ENCODE measurements around the gene MAPKAP1.
A peak's percentile ranks its signal among the peaks of the same experiment; 100 is the strongest.

MAPKAP1 gene

DNA sequence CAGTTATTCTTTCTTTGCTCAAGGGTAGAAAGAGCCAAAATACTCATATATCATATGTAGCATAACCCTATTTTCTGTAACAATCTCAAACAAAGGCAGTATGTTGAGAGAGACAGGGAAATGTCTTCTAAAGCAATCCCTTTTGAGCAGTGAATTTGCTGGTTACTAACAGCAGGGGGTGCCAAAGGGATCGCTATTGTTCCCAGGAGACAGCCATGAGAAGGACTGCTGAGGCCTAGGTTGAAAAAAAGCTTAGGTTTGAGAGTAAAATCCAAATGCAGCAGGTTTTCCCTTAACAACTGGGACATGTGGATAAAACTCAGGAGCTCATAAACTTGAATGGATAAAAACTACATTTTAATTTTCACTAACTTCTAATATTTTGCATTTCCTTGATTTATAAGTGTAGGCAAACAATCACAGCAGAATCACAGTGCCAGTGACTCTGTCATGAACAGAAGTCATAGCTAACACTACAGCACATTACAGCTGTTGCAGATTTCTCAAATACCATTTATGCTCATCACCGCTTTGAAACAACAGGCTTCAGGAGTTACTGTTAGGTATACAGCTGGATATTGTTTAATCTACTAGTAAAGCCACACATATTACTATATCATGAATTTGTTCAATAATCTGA, 148.4 kb downstream of the MAPKAP1 start:
- in situ Hi-C loops (cut with HindIII; ENCODE audit: low pct_ligation_motif_present, low pct_unique_long_range_greater_than_20kb, low sequenced_read_pairs): no loop called here
- peak; percentile 71 for DNase-seq

DNA sequence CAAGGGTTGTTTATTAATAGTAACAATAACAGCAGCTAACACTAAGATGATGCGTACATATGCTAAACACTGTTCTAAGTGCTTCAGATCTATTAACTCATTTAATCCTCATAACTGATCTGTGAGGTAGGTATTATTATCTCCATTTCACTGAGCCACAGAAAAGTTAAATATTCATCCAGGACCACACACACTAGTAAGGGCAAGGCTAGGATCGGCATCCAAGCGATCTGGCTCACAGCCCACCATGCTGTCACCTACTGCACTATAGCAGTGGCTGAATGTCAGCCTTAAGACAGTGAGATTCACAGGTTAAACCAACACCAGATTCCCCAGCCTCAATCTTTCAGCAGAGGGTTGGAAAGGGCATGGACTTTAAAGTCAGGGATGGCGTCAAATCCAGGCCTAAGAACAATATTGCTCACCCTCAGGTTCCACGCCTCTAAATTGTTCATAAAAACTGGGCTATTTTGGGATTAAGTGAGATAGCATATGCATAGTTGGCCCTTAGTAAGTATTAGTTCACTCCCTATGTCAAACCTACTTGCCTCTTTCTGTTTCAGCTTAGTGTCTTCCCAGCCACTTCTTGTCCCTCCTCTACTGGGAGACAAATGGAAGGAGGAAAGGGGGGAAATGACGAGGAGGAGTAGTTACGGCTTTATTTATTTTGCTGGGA, 150.8 kb downstream of the MAPKAP1 start:
- DNase-seq: no peak
- in situ Hi-C loops (cut with HindIII; ENCODE audit: low pct_ligation_motif_present, low pct_unique_long_range_greater_than_20kb, low sequenced_read_pairs): no loop called here

GRCh38 chr9:125554726-125555125, 152.3 kb downstream of the MAPKAP1 start:
- in situ Hi-C loops (cut with HindIII; ENCODE audit: low pct_ligation_motif_present, low pct_unique_long_range_greater_than_20kb, low sequenced_read_pairs): no loop called here

GRCh38 chr9:125551781-125552180, 155.2 kb downstream of the MAPKAP1 start:
- in situ Hi-C loops (cut with HindIII; ENCODE audit: low pct_ligation_motif_present, low pct_unique_long_range_greater_than_20kb, low sequenced_read_pairs): no loop called here
- no peak for DNase-seq

More at GRCh38 chr9:125554726-125555125, 152.3 kb downstream of the MAPKAP1 start:
- no peak for DNase-seq

DNA sequence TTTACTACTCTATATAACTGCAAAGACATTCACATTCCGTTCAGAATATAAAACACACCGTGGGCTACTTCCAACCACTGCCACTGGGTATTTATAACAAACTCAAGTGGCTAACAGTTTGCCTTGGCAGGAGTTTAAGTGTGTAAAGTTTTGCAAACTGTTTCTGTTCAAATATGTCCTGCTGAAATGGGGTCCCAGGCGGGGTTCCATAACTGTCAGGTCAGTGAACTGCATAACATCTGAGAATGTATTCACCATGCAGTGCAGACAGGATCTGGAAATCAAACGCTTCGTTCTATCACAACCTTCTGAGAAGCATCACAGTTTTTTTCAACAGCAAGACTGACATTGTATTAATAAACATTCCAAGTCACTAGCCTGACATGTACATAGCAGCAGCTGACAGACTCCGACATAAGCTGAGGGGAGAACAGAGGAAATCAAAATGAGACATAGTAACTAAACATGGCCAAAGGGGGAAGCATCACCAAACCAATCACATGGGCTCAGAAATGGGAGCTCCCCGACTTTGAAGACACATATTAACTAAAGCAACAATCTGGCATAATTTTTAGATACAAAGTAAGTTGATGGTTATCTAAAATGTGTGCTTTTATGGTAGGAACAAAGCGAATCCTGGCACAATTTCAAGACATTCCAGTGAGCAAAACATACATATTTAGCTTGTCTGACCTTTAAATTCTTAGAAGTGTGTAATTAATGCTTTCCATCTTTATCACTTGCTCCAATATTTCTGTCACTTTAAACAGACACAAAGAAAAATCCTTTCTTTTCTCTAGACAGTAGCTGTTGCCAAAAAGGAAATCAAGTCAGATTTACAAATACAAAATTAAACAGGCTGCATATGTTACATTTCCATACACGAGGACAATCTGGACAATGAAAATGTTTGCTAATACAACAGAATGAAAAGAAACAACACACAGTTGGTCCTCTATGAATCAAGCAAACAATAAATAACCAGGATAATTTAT, 156.8 kb downstream of the MAPKAP1 start:
- no peak for DNase-seq
- in situ Hi-C loops (cut with HindIII; ENCODE audit: low pct_ligation_motif_present, low pct_unique_long_range_greater_than_20kb, low sequenced_read_pairs): no loop called here

- DNase-seq: no peak
- in situ Hi-C loops (cut with HindIII; ENCODE audit: low pct_ligation_motif_present, low pct_unique_long_range_greater_than_20kb, low sequenced_read_pairs): no loop called here
Observed at GRCh38 chr9:125549465-125549871, 157.5 kb downstream of the MAPKAP1 start.

- in situ Hi-C loops (cut with HindIII; ENCODE audit: low pct_ligation_motif_present, low pct_unique_long_range_greater_than_20kb, low sequenced_read_pairs): no loop called here
- DNase-seq: no peak
Observed at GRCh38 chr9:125549039-125549438, 158.0 kb downstream of the MAPKAP1 start.

GRCh38 chr9:125548141-125548540, 158.9 kb downstream of the MAPKAP1 start:
- in situ Hi-C loops (cut with HindIII; ENCODE audit: low pct_ligation_motif_present, low pct_unique_long_range_greater_than_20kb, low sequenced_read_pairs): no loop called here
- no peak for DNase-seq

- in situ Hi-C loops (cut with HindIII; ENCODE audit: low pct_ligation_motif_present, low pct_unique_long_range_greater_than_20kb, low sequenced_read_pairs): no loop called here
- DNase-seq: no peak
Observed at GRCh38 chr9:125547368-125547767, 159.6 kb downstream of the MAPKAP1 start.

- no peak for DNase-seq
- in situ Hi-C loops (cut with HindIII; ENCODE audit: low pct_ligation_motif_present, low pct_unique_long_range_greater_than_20kb, low sequenced_read_pairs): no loop called here
Observed at GRCh38 chr9:125545845-125546244, 161.2 kb downstream of the MAPKAP1 start.

GRCh38 chr9:125544988-125545651, 161.9 kb downstream of the MAPKAP1 start:
- in situ Hi-C loops (cut with HindIII; ENCODE audit: low pct_ligation_motif_present, low pct_unique_long_range_greater_than_20kb, low sequenced_read_pairs): no loop called here
- DNase-seq: no peak

DNA sequence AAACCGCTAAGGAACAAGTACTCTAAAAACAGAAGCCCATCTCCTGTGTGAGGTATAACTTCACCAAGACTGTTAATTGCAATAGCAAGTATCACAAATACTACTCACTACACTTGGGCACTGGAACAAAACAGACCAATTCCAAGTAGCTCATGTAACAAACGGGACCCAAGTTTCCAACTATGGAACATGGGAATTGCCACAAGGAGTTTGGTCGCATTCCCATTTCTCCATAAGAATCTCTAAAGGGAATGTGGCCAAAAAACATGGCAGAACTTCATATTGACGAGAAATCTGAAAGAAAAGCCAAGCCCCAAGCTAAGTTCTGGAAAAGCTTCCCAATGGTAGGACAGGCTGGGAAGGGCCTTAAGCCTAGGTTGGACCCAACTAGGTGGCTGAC, 162.5 kb downstream of the MAPKAP1 start:
- in situ Hi-C loops (cut with HindIII; ENCODE audit: low pct_ligation_motif_present, low pct_unique_long_range_greater_than_20kb, low sequenced_read_pairs): no loop called here
- DNase-seq: no peak

- no peak for DNase-seq
Observed at GRCh38 chr9:125541840-125542243, 165.2 kb downstream of the MAPKAP1 start.

DNA sequence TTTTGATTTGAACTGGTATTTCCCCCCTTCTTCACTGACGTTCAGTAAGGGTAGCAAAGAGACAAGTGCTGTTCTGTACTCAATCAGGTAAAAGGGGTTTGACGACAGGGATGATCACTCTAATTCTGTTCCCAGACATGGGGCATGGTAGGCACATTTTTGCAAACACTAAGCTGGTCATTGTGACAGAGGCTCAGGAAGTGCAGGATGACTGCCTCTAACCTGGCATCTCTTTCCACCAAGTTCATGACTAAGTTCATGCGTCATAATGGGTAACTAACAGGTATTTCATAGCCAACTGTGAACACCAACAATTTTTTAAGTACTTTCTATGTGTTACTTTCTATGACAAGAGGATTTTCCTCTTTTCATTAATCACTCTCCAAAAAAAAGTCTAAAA, 166.5 kb downstream of the MAPKAP1 start:
- DNase-seq: peak; percentile 66
- in situ Hi-C loops (cut with HindIII; ENCODE audit: low pct_ligation_motif_present, low pct_unique_long_range_greater_than_20kb, low sequenced_read_pairs): no loop called here

More at GRCh38 chr9:125541840-125542243, 165.2 kb downstream of the MAPKAP1 start:
- in situ Hi-C loops (cut with HindIII; ENCODE audit: low pct_ligation_motif_present, low pct_unique_long_range_greater_than_20kb, low sequenced_read_pairs): no loop called here

DNA sequence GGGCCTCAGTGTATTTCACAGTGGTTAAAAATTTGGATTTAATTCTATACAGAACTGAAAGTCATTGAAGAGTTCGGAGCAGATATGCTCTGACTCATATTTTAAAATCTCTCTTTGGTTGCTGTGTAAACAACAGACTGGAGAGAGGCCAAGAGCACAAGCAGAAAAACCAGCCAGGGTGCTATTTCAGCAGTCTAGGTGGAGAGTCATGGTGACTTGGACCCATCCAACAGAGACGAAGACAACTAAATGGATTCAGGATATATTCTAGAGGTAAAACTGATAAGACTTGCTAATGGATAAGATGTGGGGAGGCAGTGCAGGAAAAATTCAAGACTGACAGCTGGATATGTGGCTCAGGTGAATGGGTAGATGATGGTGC, 168.9 kb downstream of the MAPKAP1 start:
- in situ Hi-C loops (cut with HindIII; ENCODE audit: low pct_ligation_motif_present, low pct_unique_long_range_greater_than_20kb, low sequenced_read_pairs): no loop called here
- DNase-seq: peak; percentile 89

DNA sequence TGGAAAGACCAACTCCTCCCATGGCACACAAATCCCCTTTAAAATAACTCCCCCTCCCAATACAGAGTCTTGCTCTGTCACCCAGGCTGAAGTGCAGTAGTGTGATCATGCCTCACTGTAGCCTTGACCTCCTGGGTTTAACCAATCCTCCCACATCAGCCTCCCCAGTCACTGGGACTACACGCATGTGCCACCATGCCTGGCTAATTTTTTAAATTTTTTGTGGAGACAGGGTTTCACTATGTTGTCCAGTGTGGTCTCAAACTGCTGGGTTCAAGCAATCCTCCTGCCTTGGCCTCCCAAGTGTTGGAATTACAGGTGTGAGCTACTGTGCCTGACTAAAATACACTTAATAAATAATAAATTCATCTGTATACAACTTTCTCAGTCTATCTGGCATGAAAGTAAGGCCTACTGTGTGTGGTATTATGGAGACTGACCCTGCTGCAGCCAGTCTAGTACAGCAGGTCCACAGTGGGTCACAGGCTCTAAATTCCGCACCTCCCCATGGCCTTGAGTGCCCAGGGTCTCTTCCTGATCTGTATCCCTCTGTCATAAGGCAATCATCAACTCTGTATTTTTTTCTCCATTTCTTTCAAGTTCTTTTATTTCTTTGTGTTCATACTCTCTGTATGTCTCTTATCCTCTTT, 169.4 kb downstream of the MAPKAP1 start:
- DNase-seq: no peak
- in situ Hi-C loops (cut with HindIII; ENCODE audit: low pct_ligation_motif_present, low pct_unique_long_range_greater_than_20kb, low sequenced_read_pairs): no loop called here

- DNase-seq: no peak
- in situ Hi-C loops (cut with HindIII; ENCODE audit: low pct_ligation_motif_present, low pct_unique_long_range_greater_than_20kb, low sequenced_read_pairs): no loop called here
Observed at GRCh38 chr9:125536776-125537175, 170.2 kb downstream of the MAPKAP1 start.

GRCh38 chr9:125536167-125536772, 170.7 kb downstream of the MAPKAP1 start:
- DNase-seq: no peak
- in situ Hi-C loops (cut with HindIII; ENCODE audit: low pct_ligation_motif_present, low pct_unique_long_range_greater_than_20kb, low sequenced_read_pairs): no loop called here

All from ACHN (cell line).